Stimulated activated CD4-positive, alpha-beta T cell treated with anti-CD3 and anti-CD28 coated beads, Interleukin-4, amount 100 ng/mL, for 4 hours (primary cell): ENCODE data around the gene LCA5L.
A peak's percentile ranks its signal among the peaks of the same experiment; 100 is the strongest.
"Not testable (repeated sequence)": the region's sequence is repeated elsewhere in the genome, so short reads cannot be mapped to it uniquely, and the experiment has no call there.

Source experiments
- DNase-seq, 2 experiments: peaks; one replicate each; pipeline ENCODE4 v3.0.0-alpha.2; 2020

LCA5L gene

GRCh38 chr21:39451332-39452206 is 6.0 kb upstream of the LCA5L start, which contains the start of gene SH3BGR:
Gene SH3BGR (plus strand): TSS chr21:39451970. CDS start chr21:39452097, 127 bp downstream.
- DNase-seq = no peak

- no peak for DNase-seq
Measured at GRCh38 chr21:39447264-39447663, 1.7 kb upstream of the LCA5L start.

- DNase-seq = no peak
Measured at GRCh38 chr21:39444421-39445180, 977 bp downstream of the LCA5L start.

GRCh38 chr21:39441502-39442475 is 3.8 kb downstream of the LCA5L start:
- DNase-seq = peak; percentile 7 to 18

GRCh38 chr21:39439232-39439631 is 6.3 kb downstream of the LCA5L start:
- no peak for DNase-seq

GRCh38 chr21:39434950-39435349 is 10.6 kb downstream of the LCA5L start:
- DNase-seq = no peak

GRCh38 chr21:39430954-39431353 is 14.6 kb downstream of the LCA5L start:
- no peak for DNase-seq

- DNase-seq = no peak
Measured at GRCh38 chr21:39430457-39430856, 15.1 kb downstream of the LCA5L start.

GRCh38 chr21:39430016-39430415 is 15.6 kb downstream of the LCA5L start:
- DNase-seq = no peak

GRCh38 chr21:39429445-39429844 is 16.1 kb downstream of the LCA5L start:
- no peak for DNase-seq

GRCh38 chr21:39422527-39423241 is 22.9 kb downstream of the LCA5L start:
- no peak for DNase-seq

GRCh38 chr21:39419204-39419603 is 26.4 kb downstream of the LCA5L start:
- not testable (repeated sequence) for DNase-seq

GRCh38 chr21:39406065-39406464 is 39.5 kb downstream of the LCA5L start:
- DNase-seq = no peak

- no peak for DNase-seq
Measured at GRCh38 chr21:39400173-39400572, 45.4 kb downstream of the LCA5L start.

GRCh38 chr21:39397646-39398385 is 47.8 kb downstream of the LCA5L start:
- no peak for DNase-seq

GRCh38 chr21:39392981-39393380 is 52.6 kb downstream of the LCA5L start:
- DNase-seq = no peak

GRCh38 chr21:39390212-39390765 is 55.3 kb downstream of the LCA5L start:
- DNase-seq = no peak

GRCh38 chr21:39388811-39389155 is 56.8 kb downstream of the LCA5L start:
- DNase-seq = no peak

GRCh38 chr21:39388038-39388810 is 57.4 kb downstream of the LCA5L start:
- peak; percentile 78 to 93 for DNase-seq

GRCh38 chr21:39387461-39388037 is 58.0 kb downstream of the LCA5L start:
- DNase-seq = peak; percentile 85 to 91
